ENCODE data around the gene SLC7A11.

SLC7A11 gene

GRCh38 chr4:138259271-138259670 is 17.1 kb upstream of the SLC7A11 start:
- no peak for TF ChIP-seq CTCF (IDR thresholded peaks at IDR 0.05; ENCODE audit: low read depth, low read length)
- no peak overlapping the region for H3K4me3 ChIP-seq (ENCODE audit: low read depth, low read length)

- H3K4me3 ChIP-seq (ENCODE audit: low read depth, low read length), result no peak overlapping the region
- no peak for TF ChIP-seq CTCF (IDR thresholded peaks at IDR 0.05; ENCODE audit: low read depth, low read length)
Measured at GRCh38 chr4:138256608-138257007, 14.5 kb upstream of the SLC7A11 start.

- TF ChIP-seq CTCF (IDR thresholded peaks at IDR 0.05; ENCODE audit: low read depth, low read length), result no peak
- no peak overlapping the region for H3K4me3 ChIP-seq (ENCODE audit: low read depth, low read length)
Measured at GRCh38 chr4:138255917-138256597, 13.9 kb upstream of the SLC7A11 start.

GRCh38 chr4:138252551-138252950 is 10.4 kb upstream of the SLC7A11 start:
- TF ChIP-seq CTCF (IDR thresholded peaks at IDR 0.05; ENCODE audit: low read depth, low read length), result no peak

GRCh38 chr4:138251938-138252337 is 9.8 kb upstream of the SLC7A11 start:
- no peak for TF ChIP-seq CTCF (IDR thresholded peaks at IDR 0.05; ENCODE audit: low read depth, low read length)
- no peak overlapping the region for H3K4me3 ChIP-seq (ENCODE audit: low read depth, low read length)

More at GRCh38 chr4:138252551-138252950, 10.4 kb upstream of the SLC7A11 start:
- H3K4me3 ChIP-seq (ENCODE audit: low read depth, low read length), result no peak overlapping the region

- no peak overlapping the region for H3K4me3 ChIP-seq (ENCODE audit: low read depth, low read length)
- no peak for TF ChIP-seq CTCF (IDR thresholded peaks at IDR 0.05; ENCODE audit: low read depth, low read length)
Measured at GRCh38 chr4:138249132-138249531, 7.0 kb upstream of the SLC7A11 start.

- TF ChIP-seq CTCF (IDR thresholded peaks at IDR 0.05; ENCODE audit: low read depth, low read length), result no peak
- H3K4me3 ChIP-seq (ENCODE audit: low read depth, low read length), result no peak overlapping the region
Measured at GRCh38 chr4:138248058-138248457, 5.9 kb upstream of the SLC7A11 start.

Data from WI38 (cell line).